GM19467 (cell line): ENCODE data around the gene GKN2.
A peak's percentile ranks its signal among the peaks of the same experiment; 100 is the strongest.
"Not testable (repeated sequence)": the region's sequence is repeated elsewhere in the genome, so short reads cannot be mapped to it uniquely, and the experiment has no call there.

ENCODE experiments used
- ATAC-seq: cut with Tn5 transposase; IDR thresholded peaks from one replicate; pipeline ENCODE4 v1.9.1; 2021; ENCODE audit warnings: mild to moderate bottlenecking, moderate library complexity; ENCODE audit not compliant: unreplicated experiment

Gene GKN2

DNA sequence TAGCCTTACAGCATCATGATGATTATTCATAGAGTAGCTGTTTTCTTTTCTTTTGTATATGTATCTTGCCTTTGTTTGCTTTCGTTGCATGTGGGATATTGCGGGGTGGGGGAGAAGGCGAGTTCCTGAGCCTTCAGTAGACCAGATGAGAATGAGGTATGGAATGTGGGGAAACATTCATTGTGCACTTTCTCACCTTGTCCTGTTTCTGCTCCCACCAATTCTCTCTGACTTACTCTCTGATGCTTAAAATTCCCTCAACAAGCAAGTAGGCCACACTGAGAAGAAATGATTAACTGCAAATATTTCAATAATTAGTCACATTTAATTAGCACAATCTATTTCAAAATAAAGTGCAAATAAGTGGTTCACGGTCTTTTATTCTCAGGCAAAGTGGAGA lies 31.0 kb downstream of the GKN2 start:
- ATAC-seq: no peak

DNA sequence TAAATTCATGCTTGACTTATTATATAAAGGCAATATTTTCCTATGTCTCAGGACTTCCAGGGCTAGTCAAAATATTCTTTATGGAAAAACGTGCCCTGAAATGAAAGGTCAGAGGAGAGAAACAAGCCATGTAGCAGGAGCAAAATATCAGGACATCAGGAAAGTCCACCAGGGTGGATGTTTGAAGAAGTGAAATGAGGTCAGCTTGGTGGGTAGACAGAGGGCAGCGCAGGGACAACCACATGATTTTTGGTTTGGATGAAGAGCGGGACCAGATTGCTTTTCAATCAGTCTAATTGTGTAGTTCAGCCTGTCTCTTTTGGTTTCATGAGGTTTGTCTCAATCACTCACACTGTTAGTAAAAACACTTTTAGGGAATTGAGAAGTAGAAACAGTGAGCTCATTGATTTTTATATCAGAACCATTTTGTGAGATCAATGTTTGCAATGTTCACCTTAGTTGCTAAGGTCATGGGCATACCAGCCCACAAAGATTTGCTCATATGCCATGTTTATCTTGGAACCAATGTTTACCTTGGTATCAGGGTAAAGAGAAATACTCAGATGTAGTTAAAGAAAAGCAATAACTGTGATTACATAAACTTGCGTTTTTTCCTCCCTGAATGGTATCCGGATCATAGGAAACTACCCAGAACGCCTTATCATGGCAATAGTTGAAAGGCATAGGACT lies 32.1 kb downstream of the GKN2 start:
- ATAC-seq: no peak

DNA sequence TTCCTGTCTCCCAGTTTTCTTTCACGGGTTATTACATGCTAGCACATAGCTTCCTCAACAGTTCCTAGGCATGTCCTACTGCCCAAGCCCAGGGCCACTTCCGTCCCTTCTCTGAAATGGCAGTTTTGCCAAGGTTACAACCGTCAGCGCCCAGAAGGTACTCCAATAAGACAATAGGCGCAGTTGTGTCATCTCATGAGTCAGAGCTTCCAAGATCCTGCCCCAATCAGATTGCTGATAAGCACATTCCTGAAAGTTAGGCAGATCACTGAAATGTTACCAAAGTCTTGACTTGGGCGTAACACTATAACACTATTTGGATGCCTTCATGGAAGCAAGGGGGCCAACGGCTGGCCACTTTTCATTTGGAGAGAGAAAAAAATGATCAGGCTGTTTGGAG lies 34.2 kb downstream of the GKN2 start:
- no peak for ATAC-seq

DNA sequence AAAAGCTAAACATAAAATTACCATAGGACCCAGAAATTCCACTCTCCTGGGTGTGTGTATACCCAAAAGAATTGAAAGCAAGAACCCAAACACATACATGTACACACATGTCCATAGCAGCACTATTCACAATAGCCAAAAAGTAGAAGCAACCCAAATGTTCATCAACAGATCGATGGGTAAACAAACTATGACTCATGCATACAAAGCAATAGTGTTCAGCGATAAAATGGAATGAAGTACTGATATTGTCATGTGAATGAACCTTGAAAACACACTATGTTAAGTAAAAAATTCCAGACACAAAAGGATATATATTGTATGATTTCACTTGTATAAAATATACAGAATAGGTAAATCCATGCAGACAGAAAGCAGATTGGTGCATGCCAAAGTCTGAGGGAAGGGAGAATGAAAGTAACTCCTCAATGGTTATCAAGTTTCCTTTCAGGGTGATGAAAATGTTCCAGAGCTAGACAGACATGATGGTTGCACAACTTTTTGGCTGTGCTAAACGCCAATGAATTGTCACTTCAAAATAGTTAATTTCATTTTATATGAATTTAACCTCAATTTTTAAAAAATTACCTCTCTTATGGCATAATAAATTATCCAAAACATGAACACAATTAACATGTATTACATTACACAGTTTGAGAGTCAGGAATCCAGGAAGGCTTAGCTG lies 35.5 kb downstream of the GKN2 start:
- no peak for ATAC-seq

DNA sequence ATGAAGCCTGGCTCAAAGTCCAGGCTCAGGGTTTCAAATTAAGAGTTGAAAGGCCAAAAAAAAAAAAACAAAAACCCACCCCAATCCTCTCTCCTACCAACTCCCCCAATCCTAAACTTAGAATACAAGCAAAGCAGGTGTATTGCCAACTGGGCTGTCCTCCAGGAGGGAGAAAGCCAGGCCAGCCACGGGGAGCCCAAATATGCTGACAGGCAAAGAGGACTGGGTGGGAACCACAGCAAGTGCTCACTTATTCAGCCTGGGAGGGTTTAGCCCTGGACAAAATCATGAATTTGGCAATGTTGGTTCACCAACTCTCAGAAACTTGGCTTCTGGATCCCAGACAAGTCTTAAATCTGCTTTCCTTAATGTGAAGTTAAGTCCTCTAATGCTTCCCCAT lies 36.5 kb downstream of the GKN2 start:
- ATAC-seq: no peak

DNA sequence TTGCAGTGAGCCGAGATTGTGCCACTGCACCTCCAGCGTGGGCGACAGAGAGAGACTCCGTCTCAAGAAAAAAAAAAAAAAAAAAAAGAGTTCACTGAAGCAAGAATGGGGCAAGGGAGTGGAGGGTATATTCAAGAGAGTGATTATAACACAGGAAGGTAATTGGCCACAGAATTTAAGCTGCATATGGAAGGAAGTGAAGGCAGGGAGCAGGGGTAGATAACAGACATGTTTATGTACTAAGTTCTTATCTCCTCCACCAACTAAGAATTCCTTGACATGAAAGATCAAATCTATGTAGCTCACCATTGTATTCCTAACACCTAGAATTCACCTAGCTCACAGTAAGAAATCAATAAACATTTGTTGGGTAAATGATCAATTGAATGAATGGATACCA lies 37.3 kb downstream of the GKN2 start:
- ATAC-seq: no peak

DNA sequence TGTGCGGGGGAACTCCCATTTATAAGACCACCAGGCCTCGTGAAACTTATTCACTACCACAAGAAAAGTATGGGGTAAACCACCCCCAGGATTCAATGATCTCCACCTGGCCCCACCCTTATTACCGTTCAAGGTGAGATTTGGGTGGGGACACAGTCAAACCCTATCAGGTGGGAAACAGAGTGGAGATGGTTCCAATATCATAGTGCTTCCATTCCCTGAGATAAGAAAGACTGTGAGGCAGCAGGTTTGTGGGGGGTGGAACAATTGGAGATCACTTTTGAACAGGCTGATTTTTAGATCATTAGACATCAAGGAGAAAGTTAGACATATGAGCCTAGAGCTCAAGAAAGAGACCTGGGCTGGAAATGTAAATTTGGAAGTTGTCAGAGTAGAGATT lies 39.3 kb downstream of the GKN2 start:
- ATAC-seq: no peak

DNA sequence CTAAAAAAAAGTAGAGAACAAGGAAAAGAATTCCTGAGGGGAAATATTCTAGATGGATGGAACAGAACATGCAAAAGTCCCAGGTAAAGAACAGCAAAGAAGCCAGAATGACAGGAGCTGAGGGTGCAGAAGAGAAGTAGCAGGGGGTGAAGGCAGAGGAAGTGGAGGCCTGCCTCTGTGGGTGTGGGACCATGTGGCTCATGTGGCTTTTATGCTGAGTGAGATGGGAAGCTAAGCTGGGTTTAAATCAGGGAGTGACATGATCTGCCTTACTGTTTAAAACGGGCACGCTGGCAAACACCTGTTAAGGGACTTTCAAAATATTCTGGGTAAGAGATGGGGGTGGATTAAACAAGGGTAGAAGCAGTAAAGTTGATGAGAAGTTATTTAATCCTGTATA lies 40.0 kb downstream of the GKN2 start:
- no peak for ATAC-seq

DNA sequence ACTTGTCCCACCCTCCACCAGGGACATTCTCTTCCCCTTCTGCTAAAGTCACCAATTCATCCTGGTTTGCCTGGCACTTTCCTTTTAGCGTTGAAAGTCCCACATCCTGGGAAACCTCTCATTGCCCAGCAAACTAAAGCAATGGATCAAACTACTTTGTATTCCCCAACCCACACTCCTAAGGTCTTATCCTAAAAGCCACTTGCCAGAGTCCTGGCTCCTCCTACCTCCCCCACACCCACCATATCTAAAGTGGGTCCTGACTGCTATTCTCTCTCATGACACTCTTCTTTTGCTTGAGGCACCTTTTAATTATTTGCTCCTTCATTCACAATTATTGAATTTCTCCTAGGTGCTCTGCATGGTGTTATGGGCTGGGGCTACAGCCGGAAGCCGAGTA lies 40.6 kb downstream of the GKN2 start:
- no peak for ATAC-seq

DNA sequence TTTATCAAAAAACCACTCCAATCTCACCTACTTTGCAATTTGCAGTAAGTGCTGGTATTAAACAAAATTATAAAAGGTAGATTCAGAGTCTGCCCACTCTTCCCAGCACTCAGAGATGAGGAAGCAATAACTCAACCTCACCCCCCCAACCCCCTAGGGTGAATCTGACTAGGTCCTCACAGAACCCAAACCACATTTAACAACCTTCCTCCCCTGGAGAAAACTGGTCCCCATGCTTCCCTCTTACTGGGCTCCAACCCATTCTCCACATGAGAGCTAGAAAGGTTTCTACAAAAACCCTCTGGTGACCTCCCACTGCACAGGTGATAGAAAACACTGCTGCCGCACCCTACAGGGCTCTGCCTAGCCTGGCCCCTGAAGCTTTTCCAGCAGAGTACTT lies 41.0 kb downstream of the GKN2 start:
- ATAC-seq: no peak

DNA sequence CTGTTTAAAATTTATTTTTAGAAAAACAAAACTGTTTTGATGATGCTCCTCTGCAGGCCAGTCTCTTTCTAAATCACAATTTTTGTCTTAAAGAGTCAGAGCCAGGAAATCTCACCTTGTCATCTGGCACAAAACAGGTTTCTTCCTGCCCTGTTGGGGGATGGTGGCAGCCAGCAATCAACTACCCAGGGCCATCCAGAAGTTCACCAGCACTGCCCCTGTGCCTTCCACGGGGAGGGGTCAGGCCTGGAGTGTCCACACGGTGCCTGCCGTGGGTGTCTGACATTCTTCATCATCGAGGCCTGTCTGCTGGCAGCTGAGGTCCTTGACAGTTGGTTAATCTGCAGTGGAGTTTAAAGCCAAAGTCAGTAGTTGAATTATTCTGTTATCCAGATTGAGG lies 41.4 kb downstream of the GKN2 start:
- no peak for ATAC-seq

DNA sequence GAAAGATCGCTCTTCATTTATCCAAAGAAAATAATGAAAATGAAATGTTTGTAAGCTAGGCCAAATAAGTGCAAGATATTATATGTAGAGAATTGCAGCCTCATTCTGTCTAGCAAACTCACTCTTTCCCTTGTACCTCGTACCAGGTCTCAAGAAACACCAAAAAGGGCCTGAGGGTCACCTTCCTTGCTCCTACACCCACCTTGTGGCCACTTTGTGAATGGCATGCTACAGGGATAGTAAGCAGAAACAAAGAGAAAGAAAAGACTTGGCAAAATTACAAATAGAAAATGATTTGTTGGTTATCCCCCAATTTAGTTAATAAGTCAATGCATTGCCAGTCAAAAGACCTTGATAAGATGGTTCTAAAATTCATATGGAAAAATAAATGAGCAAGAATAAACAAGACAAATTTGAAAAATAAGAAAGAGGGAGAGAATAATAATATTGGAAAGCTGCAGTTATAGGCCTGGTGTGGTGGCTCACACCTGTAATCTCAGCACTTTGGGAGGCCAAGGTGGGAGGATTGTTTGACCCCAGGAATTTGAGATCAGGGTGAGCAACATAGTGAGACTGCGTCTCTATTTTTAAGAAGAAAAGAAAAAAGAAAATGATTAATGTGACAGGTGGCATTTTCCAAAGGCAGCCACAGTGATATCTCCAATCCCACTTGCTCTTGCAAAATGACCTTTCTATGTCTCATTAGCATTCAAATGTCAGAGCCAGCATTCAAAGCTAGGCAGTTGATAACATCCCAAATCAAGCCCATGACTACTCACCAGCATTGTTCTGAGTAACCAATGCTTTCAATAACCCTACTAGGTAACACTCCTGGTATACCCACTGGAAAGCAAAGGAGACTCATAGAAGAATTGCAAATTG lies 42.7 kb downstream of the GKN2 start:
- no peak for ATAC-seq

DNA sequence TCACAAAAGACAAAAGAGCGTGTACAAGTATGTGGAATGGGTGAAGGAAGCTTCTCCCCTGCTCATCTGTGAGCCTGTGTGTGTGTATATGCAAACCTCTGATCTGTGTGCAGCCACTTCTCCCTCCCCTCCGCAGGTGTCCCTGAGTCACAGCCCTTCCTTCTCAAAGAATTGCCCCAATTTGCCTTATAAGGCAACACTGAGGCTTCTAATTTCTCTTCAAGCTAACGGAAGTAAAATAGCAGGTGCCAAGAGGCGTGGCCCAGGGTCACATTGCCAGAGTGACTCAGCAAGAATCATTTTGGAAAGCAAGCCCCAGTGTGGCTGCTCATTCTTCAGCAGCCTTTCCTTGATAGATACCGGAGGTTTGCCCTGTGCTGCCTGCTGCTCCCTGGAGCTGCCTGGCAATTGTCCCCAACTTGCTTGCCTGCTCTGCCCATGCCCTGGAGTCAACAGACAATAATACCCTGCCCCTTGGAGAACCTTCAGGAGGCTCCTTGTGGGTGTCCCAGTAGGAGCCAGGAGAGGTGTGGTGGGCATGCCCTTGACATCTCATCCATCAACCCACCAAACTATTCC lies 44.2 kb downstream of the GKN2 start:
- ATAC-seq: peak; percentile 95

DNA sequence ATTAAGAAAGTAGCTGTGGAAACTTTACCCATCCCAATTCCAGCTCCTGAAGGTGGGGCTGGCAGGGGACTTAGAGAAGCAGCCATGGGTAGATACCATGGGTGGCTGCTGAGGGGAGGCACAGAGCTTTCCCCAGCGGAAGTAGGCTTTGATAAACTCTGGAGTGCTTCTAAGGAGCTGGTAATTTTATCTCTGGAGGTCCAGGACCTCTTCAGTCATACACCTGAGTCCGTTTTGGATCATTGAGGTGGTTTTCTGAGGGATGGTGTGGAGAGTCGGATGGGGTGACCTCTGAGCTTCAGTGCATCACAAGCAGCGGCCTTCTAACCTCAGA lies 44.8 kb downstream of the GKN2 start:
- ATAC-seq: peak; percentile 7

DNA sequence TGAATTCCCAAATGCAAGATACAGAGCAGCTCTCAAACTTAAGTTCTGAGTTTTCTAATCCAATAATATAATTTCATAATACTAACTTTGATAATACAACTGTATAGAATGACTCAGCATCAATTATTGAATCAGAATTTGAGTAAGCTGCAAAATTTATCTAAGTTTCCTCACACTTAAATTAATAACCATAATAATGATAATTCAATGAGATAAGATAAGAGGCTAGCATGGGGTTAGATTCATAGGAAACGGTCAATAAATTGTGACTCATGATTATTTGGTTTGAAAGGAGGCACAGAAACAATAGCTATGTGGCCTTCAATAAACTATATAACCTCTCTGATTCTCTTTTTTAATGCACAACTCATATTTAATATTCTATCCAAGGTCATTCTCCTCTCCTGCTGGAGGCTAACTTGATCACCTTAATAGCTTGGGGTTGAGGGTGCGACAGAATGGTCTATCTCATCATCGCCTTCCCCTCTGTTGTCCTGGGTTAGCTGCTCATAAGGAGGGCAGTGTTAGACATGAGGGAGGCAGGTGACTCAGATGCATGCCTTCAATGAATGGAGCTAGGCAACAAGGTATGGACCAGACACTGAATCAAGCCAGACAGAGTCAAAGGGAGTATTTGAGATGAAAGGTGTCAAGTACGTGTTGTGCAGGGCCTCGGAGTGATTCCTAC lies 45.3 kb downstream of the GKN2 start:
- ATAC-seq: no peak

DNA sequence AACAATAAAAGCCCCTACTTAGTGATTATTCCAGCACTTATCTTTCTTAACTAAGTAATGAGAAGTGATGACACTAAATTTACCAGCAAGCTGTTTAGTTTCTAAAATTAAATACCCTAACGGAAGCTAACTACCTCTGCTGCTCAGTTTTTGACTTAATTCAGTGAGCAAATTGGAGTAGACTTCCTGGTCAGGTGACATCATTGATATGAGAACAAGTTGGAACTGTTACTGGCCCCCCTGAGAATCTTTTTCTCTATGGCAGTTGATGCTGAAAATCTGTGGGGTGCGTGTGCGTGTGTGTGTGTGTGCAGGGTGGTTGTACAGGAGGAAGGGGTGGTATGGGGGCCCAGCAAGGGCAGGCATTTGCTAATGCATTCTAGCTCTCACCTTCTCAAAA lies 46.0 kb downstream of the GKN2 start:
- ATAC-seq: no peak

DNA sequence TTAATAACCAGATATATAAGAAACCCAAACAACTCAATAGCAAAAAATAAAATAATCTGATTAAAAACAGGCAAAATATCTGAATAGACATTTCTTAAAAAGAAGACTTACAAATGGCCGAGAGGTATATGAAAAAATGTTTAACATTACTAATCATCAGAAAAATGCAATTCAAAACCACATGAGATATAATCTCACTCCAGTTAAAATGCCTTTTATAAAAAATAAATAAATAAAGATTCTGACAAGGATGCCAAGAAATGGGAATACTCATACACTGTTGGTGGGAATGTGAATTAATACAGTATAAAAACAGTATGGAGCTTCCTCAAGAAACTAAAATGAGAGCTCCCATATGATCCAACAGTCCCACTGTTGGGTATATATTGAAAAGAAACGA lies 47.6 kb downstream of the GKN2 start:
- no peak for ATAC-seq

DNA sequence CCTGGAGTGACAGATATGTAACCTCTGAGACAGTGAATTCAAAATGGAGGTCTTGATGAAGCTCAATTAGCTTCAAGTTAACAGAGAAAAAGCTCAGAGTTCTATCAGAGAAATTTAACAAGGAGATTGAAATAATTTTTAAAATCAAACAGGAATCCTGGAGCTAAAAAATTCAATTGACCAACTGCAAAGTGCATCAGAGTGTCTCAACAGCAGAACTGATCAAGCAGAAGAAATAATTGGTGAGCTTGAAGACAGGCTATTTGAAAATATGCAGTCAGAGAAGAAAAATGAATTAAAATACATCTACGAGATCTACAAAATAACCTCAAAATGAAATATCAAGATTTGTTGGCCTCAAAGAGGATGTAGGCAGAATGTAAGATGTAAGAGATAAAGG lies 51.1 kb downstream of the GKN2 start:
- no peak for ATAC-seq

DNA sequence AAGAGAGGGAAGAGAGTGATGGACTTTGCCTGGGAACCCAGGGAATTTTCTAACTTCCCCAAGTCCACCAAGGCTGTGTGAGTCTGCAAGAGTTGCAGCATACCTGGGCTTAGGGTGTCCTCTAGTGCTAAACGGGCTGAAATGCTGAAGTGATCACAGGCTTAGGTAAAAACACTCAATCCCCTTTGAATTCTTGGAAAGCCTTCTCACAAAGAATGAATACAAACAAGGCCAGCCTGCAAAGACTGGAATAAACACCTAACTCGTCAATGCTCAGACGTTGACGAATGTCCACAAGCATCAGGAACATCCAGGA lies 51.5 kb downstream of the GKN2 start:
- no peak for ATAC-seq

DNA sequence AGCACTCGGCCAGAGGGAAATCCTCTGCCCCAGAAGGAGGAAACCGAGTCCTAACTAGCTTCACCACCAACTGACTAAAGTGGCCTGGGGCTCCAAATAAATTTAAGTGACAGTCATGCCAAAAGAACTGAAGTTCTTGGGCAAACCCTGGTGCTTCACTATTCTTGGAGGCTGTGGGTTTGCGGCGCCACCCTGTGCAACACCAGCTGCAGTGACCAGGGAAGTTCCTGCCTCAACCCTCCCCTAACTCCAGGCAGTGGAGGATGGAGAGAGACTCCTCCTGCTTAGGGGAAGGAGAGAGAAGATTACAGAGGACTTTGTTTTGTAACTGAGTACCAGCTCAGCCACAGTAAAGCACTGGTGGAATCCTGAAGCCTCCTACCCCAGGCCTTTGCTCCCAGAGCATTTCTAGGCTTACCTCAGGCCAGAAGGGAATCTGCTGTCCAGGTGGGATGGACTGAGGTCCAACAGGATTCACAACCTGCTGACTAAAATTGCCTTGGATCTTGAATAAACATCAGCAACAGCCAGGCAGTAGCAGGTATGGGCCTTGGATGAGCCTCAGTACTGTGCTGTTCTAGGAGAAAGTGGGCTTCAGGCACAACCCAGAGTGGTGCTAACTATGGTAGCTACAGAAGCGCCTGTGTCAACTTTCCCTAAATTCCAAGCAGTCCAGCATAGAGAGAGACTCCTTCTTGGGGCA lies 52.0 kb downstream of the GKN2 start:
- ATAC-seq: no peak

DNA sequence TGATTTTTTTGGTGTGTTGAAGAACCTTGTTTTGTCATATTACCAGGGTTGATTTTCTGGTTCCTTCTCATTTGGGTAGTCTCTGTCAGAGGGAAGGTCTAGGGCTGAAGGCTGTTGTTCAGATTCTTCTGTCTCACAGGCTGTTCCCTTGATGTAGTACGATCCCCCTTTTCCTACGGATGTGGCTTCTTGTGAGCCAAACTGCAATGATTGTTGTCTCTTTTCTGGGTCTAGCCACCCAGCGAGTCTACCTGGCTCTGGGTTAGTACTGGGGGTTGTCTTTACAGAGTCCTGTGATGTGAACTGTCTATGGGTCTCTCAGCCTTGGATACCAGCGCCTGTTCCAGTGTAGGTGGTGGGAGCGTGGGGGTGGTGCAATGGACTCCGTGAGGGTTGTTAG lies 56.7 kb downstream of the GKN2 start:
- not testable (repeated sequence) for ATAC-seq
